K562 (cell line): Measurements from ENCODE around the gene SEZ6L. TPM values are rescaled to one million over a fixed set of nuclear protein-coding genes. Genes with fewer than 3 reads are reported as not detected.

Experiments used
- ATAC-seq: fragments of 200-7000 bp; cut with Tn5 transposase; 3 replicates; pipeline ENCODE4 v1.9.1; 2020; ENCODE audit warnings: moderate library complexity
- BruUV-seq: library from RNA; stranded (reverse); fragments of 400-500 nt; replicated peaks from 2 replicates; lab custom pipeline; 2021; lab: Mats Ljungman, UMichigan
- CTCF ChIA-PET: fragments of 300-600 bp; formaldehyde crosslinking; extraction: SDS; loops from one replicate; lab custom pipeline; 2021; ENCODE audit warnings: low intra/inter-chr PET ratio; lab: Yijun Ruan, JAX
- POLR2A ChIA-PET: fragments of 300-600, 350-650 bp; sonication (Branson Sonifier 250); formaldehyde crosslinking; extraction: SDS; loops from one replicate; lab custom pipeline; 2021; ENCODE audit warnings: antibody characterized with exemption, inconsistent platforms; lab: Yijun Ruan, JAX
- DNase-seq, 4 experiments: peaks; one replicate each; pipeline versions ENCODE4 v3.0.0 to v3.0.0-alpha.2; 2011 to 2018; ENCODE audit warnings: low spot score in 3 of 4, mixed read lengths in 3 of 4; ENCODE audit errors: extremely low read depth in 1 of 4
- FAIRE-seq: peaks from 2 replicates; lab custom pipeline; 2011; peaks lifted over from hg19 to GRCh38; lab: Jason Lieb, UNC
- H2AFZ ChIP-seq: 2 replicates; pipeline ENCODE4 v1.6.0; 2011; ENCODE audit warnings: low read depth, low read length, control low read depth, inconsistent platforms
- H3K27ac ChIP-seq: fragments of 200-600 bp; 3 replicates; pipeline ENCODE4 v1.8.0; 2011; ENCODE audit warnings: low read depth, mild to moderate bottlenecking, control low read depth, inconsistent platforms, low read length, moderate library complexity, mixed read lengths; ENCODE audit errors: extremely low read depth
- H3K27me3 ChIP-seq, 2 experiments: fragments of 300-600 bp in 1 of 2; 2 replicates in 1 of 2; 3 replicates in 1 of 2; pipeline versions ENCODE4 v1.6.0 to v1.8.0; 2011; ENCODE audit warnings: inconsistent platforms in 2 of 2, low read length in 2 of 2, mild to moderate bottlenecking in 1 of 2, mixed read lengths in 1 of 2, moderate library complexity in 1 of 2; ENCODE audit not compliant: control insufficient read depth in 2 of 2, insufficient read depth in 2 of 2
- H3K36me3 ChIP-seq: fragments of 300-600 bp; 3 replicates; pipeline ENCODE4 v1.8.0; 2011; ENCODE audit warnings: mild to moderate bottlenecking, low read length, inconsistent platforms; ENCODE audit not compliant: control insufficient read depth, insufficient read depth
- H3K4me1 ChIP-seq, 2 experiments: fragments of 200-600 bp in 1 of 2; replicated peaks in 1 of 2; 2 replicates in 1 of 2; 3 replicates in 1 of 2; pipeline versions ENCODE4 v1.5.1 to v1.8.0; 2011; ENCODE audit warnings: inconsistent platforms in 2 of 2, low read length in 2 of 2, mild to moderate bottlenecking in 1 of 2, mixed read lengths in 1 of 2, moderate library complexity in 1 of 2; ENCODE audit not compliant: control insufficient read depth in 2 of 2, insufficient read depth in 2 of 2
- H3K4me2 ChIP-seq: 2 replicates; pipeline ENCODE4 v1.6.1; 2011; ENCODE audit warnings: low read length, control low read depth, inconsistent platforms, mixed read lengths; ENCODE audit not compliant: insufficient read depth
- H3K4me3 ChIP-seq: fragments of 200-600 bp; sonication (generic), shearing (Covaris generic); 2 replicates; pipeline ENCODE4 v1.5.1; 2016; ENCODE audit warnings: control low read depth, inconsistent platforms
- H3K79me2 ChIP-seq: fragments of 200-600 bp; 3 replicates; pipeline ENCODE4 v1.8.0; 2011; ENCODE audit warnings: low read length, inconsistent platforms; ENCODE audit not compliant: control insufficient read depth, insufficient read depth
- H3K9ac ChIP-seq, 2 experiments: 2 replicates each; pipeline versions ENCODE4 v1.6.0 to v1.6.1; 2011; ENCODE audit warnings: low read depth in 2 of 2, low read length in 2 of 2, control low read depth in 1 of 2, inconsistent platforms in 1 of 2, mild to moderate bottlenecking in 1 of 2, mixed read lengths in 1 of 2; ENCODE audit not compliant: insufficient read depth in 1 of 2
- H3K9me1 ChIP-seq: one replicate; pipeline ENCODE4 v1.6.0; 2011; ENCODE audit warnings: inconsistent platforms, mild to moderate bottlenecking, low read length, moderate library complexity; ENCODE audit not compliant: control insufficient read depth, insufficient read depth
- H3K9me3 ChIP-seq: replicated peaks from 2 replicates; pipeline ENCODE4 v1.5.1; 2011; ENCODE audit warnings: low read depth, low read length, inconsistent platforms; ENCODE audit not compliant: control insufficient read depth, insufficient read depth
- H4K20me1 ChIP-seq: replicated peaks from 2 replicates; pipeline ENCODE4 v1.6.1; 2011; ENCODE audit warnings: low read length, inconsistent platforms, mixed read lengths; ENCODE audit not compliant: control insufficient read depth, insufficient read depth
- CTCF ChIP-seq, 3 experiments: IDR thresholded peaks in 2 of 3; conservative IDR thresholded peaks in 1 of 3; 2 replicates each; pipeline ENCODE4 v1.5.1; 2011 to 2012; ENCODE audit warnings: low read length in 3 of 3, mild to moderate bottlenecking in 3 of 3, control low read depth in 2 of 3, improper control_type of control experiment in 1 of 3, inconsistent platforms in 1 of 3, low read depth in 1 of 3, mixed read lengths in 1 of 3, moderate library complexity in 1 of 3; ENCODE audit not compliant: insufficient read depth in 2 of 3
- DEAF1 ChIP-seq: fragments of 450-650 bp; formaldehyde crosslinking; IDR thresholded peaks from 2 replicates; pipeline ENCODE4 v1.4.0; 2020; ENCODE audit warnings: mild to moderate bottlenecking, moderate library complexity
- ELK1 ChIP-seq: sonication (generic); formaldehyde crosslinking; IDR thresholded peaks from 2 replicates; pipeline ENCODE4 v1.8.1; 2022; ENCODE audit warnings: missing genetic modification reagents
- KLF1 ChIP-seq: fragments of 450-650 bp; IDR thresholded peaks from 2 replicates; pipeline ENCODE4 v1.6.1; 2016; ENCODE audit warnings: missing genetic modification characterization, missing compliant biosample characterization
- MBD2 ChIP-seq: sonication (generic); IDR thresholded peaks from 2 replicates; pipeline ENCODE4 v1.6.1; 2016; ENCODE audit warnings: low read depth, borderline replicate concordance
- MCM2 ChIP-seq: fragments of 450-650 bp; IDR thresholded peaks from 2 replicates; pipeline ENCODE4 v1.6.1; 2017; ENCODE audit warnings: low read depth, mild to moderate bottlenecking
- PHF20 ChIP-seq: fragments of 450-650 bp; IDR thresholded peaks from 2 replicates; pipeline ENCODE4 v1.6.1; 2018; ENCODE audit not compliant: partially characterized antibody
- PREB ChIP-seq: sonication (generic); formaldehyde crosslinking; IDR thresholded peaks from 2 replicates; pipeline ENCODE4 v1.8.1; 2023; ENCODE audit warnings: mild to moderate bottlenecking, missing genetic modification reagents
- RBM25 ChIP-seq: fragments of 200-400 bp; formaldehyde crosslinking; IDR thresholded peaks from 2 replicates; pipeline ENCODE4 v1.6.1; 2018; ENCODE audit warnings: low read length, low read depth, moderate library complexity; ENCODE audit not compliant: severe bottlenecking
- SMC3 ChIP-seq: conservative IDR thresholded peaks from 2 replicates; pipeline ENCODE4 v1.6.1; 2011; ENCODE audit warnings: low read depth, low read length, improper control_type of control experiment; ENCODE audit not compliant: insufficient read depth
- STAG1 ChIP-seq: sonication (generic); formaldehyde crosslinking; IDR thresholded peaks from 2 replicates; pipeline ENCODE4 v1.5.0; 2020; ENCODE audit warnings: missing genetic modification reagents, borderline replicate concordance
- TBP ChIP-seq: optimal IDR thresholded peaks from 2 replicates; pipeline ENCODE3; 2011; ENCODE audit warnings: low read depth, low read length, improper control_type of control experiment
- ZBTB5 ChIP-seq: fragments of 450-650 bp; IDR thresholded peaks from 2 replicates; pipeline ENCODE4 v1.6.1; 2017; ENCODE audit warnings: antibody characterized with exemption
- ZC3H11A ChIP-seq: IDR thresholded peaks from 2 replicates; pipeline ENCODE4 v1.6.1; 2012; ENCODE audit warnings: low read depth, low read length, improper control_type of control experiment
- ZNF311 ChIP-seq: fragments of 250-450 bp; sonication (Bioruptor Pico); IDR thresholded peaks from 2 replicates; pipeline ENCODE4 v1.4.0; 2020; ENCODE audit warnings: mild to moderate bottlenecking, moderate library complexity
- WGBS: fragments of 100-300 bp; shearing (Covaris generic); methylation state at CpG from one replicate; pipeline ENCODE4 v1.1.6; 2016; ENCODE audit warnings: low coverage, mixed read lengths; ENCODE audit not compliant: insufficient coverage; ENCODE audit errors: missing lambda C conversion rate; 5-methylcytosine and 5-hydroxymethylcytosine counted together
- in situ Hi-C: fragments of 300-500 bp; cut with MboI; formaldehyde crosslinking; loops from 4 replicates; pipeline ENCODE4 v1.15.0; 2018; ENCODE audit warnings: inconsistent platforms, mixed read lengths
- intact Hi-C: fragments of 100-400 bp; cut with micrococcal nuclease; formaldehyde crosslinking; loops from 2 replicates; pipeline ENCODE4 v1.14.2; 2022
- polyA plus RNA-seq, 8 experiments: library from polyadenylated mRNA; depleted of rRNA in 4 of 8; stranded (reverse) in 5 of 8; unstranded in 3 of 8; fragments of >200 nt; fragmentation: Nextera tagmentation in 2 of 8; fragmentation: Illumina TruSeq in 1 of 8; extraction: Ambion mirVana in 2 of 8; extraction: Trizol in 1 of 8; gene quantifications; 2 replicates each; pipeline versions ENCODE4 v1.2.1 to v1.2.3, GENCODE V29; 2011 to 2014; ENCODE audit warnings: inconsistent platforms in 1 of 8, missing spikeins in 1 of 8
- total RNA-seq, 7 experiments: library from RNA; depleted of rRNA in 6 of 7; stranded (reverse); fragments of >200 nt in 6 of 7; fragmentation: Illumina TruSeq in 2 of 7; extraction: Trizol in 2 of 7; gene quantifications; 2 replicates each; pipeline versions ENCODE4 v1.2.1 to v1.2.3, GENCODE V29; 2011 to 2021; ENCODE audit warnings: low replicate concordance in 1 of 7

Gene SEZ6L
- total and polyA plus RNA-seq, 9 of the 15 experiments (the other 6 are each of a cell fraction or from before 2014, with no cell fraction given) = not detected

- Histone ChIP-seq H3K27me3 (no peaks in the 10 kb centered on the region; a peak in 2 of 5 replicates), H3K79me2 (no peaks in the 10 kb centered on the region), H3K9me1 (no peaks in the 10 kb centered on the region), H3K27ac (no peak overlapping the region), H3K4me1 (peaks cover 0 to 13% of the 10 kb centered on the region in 2 experiments; a peak in 3 of 5 replicates), H3K9me3 (no peaks in the 10 kb centered on the region), H3K36me3 (no peaks in the 10 kb centered on the region), H3K9ac (no peak overlapping the region), H3K4me2 (no peak overlapping the region), H3K4me3 (no peak overlapping the region), H4K20me1 (no peaks in the 10 kb centered on the region), H2AFZ (no peak overlapping the region)
- intact Hi-C loops = loop anchor here (1.0 to 5.0 kb wide), 2 partner anchors 63 to 269 kb away; no protein-coding TSS in a partner anchor
- no TSS peak for BruUV-seq
- peak; percentile 87 for ATAC-seq
- ChIA-PET POLR2A (interaction anchor here (1.0 kb wide), 1 partner anchor 20 kb away, joined by 3 read pairs; no protein-coding TSS in a partner anchor), CTCF (interaction anchor here (0.6 to 6.1 kb wide), 3 partner anchors 61 to 377 kb away, joined by 3 to 57 read pairs (median 4); no protein-coding TSS in a partner anchor)
- 29% methylated on average over 3 of the region's 3 CpGs for WGBS
- DNase-seq = peak; percentile 31 to 69 (median 49)
- in situ Hi-C loops = loop anchor here (5.0 kb wide), 1 partner anchor 264 kb away; no protein-coding TSS in a partner anchor
- FAIRE-seq = peak; percentile 94
- TF ChIP-seq ZBTB5 (no peak), PHF20 (no peak), ZNF311 (CRISPR knock-in tag) (no peak), PREB (no peak), SMC3 (peak; percentile 86), CTCF (IDR thresholded peaks at IDR 0.05 in 2 of 3, conservative IDR thresholded peaks at IDR 0.05 in 1 of 3; ENCODE audit: insufficient read depth in 2 of 3, low read depth in 1 of 3, low read length in 3 of 3) (peak; percentile 67 to 87 (median 78); a peak in 5 of 6 replicates), DEAF1 (CRISPR knock-in tag) (peak; percentile 83), MBD2 (no peak), MCM2 (no peak), KLF1 (tag) (no peak), ELK1 (CRISPR knock-in tag) (no peak), STAG1 (CRISPR knock-in tag) (peak; percentile 55; the same call in 1 of the 2 replicates), ZC3H11A (no peak), RBM25 (peak; percentile 36), TBP (no peak)
Measured at GRCh38 chr22:26398741-26399153, 229.5 kb downstream of the SEZ6L start.
